HG03108 (cell line): ENCODE data around the gene SESN1.

Experiments
- ATAC-seq: cut with Tn5 transposase; IDR thresholded peaks from one replicate; pipeline ENCODE4 v1.9.1; 2021; ENCODE audit warnings: moderate library complexity; ENCODE audit not compliant: unreplicated experiment

SESN1 gene

DNA sequence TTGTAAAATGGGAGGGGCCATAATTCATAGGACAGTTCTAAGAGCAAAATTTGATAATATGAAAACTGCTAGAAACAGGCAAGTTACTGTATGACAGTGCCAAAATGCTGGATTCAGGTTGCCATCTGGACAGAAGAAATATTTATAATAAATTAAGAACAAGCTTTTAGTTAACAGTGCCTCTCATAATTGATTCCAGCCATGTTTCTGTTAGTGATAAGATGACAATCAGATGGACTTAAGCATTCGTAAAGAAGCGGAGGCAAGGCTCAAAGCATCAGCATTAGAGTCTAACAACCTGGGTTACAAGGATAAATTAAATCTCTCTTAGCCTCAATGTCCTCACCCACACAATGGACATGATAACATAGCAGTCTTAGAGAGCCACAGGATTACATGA lies 61.0 kb downstream of the SESN1 start:
- ATAC-seq = no peak

DNA sequence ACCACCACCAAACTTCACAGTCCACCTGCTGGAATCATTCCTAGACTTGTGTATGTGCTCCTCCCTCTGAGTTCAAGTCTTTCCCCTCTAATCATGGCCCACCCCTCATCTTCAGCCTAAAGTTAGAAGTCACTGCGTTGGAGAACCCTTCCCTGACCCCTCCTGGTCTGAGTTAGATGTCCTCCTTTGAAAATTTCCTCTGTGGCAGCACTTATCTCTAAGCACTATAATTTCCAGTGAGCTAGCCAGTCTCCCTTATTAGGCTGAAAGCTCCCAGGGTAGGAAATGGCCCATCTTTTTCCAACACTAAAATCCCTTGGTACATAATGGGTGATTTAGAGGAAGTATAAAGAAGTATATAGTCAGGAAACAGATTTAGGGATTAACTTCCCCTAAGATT lies 63.2 kb downstream of the SESN1 start:
- no peak for ATAC-seq

DNA sequence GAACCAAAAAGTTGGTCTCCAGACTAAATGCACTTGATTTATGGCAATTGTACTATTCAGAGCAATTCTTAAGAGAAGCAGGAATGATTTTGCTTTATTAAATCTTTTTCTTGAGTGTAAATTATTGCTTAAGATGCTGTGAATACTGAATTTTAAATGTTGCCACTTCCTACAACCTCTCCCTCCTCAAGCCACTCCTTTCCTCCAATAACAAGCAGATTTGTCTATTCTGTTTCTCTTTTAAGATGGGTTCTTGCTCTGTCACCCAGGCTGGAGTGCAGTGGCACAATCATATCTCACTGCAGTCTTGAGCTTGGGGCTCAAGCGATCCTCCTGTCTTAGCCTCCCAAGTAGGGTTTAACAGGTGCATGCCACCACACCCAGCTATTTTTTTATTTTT lies 65.3 kb downstream of the SESN1 start:
- no peak for ATAC-seq

DNA sequence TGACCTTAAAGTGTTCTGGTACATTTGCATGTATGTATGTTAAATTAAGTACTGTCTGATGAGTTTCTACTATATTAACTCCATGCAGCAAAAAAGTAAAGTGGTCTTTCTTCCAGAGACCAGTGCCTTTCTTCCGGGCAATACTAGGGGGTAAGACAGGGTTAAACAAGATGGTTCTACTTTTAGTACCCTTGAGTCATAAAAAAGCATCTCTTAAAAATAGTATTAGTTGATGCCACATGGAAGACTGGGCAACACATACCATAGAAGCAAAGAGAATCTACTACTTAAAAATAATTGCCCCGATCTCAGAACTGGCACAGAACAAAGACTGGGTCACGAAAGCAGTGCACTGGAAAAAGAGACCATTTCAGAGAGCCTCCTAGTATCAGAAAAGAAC lies 66.2 kb downstream of the SESN1 start:
- ATAC-seq = no peak

DNA sequence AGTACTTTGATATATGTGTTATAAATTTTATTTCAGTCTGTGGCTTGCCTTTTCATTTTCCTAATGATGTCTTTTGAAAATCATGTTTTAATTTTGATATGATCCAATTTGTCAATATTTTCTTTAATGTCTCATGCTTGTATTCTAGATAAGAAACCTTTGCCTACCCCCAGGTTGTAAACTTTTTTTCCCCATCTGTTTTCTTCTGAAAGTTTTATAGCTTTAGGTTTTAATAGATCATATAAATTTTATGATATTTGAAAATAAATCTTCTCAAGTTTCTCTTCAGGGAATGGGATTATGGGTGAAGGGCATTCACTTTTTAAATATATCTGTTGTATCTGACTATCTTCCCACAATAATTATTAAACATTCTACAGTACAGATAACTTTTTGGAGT lies 66.7 kb downstream of the SESN1 start:
- no peak for ATAC-seq

DNA sequence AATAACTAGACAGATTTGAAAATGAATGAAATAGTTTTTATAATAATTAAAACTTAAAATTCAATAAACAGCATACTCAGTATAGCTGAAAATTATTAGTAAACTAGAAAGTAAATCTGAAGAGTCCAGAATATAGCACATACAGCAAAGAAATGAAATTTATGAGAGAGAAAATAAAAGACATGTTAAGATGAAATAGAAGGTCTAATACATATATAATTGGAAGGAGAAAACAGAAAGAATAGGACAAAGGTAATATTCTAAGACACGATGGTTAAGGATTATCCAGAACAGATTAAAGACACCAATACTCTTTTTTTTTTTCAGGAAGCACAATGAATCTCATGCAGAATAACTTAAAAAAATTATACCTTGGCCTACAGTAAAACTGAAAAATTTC lies 69.0 kb downstream of the SESN1 start:
- ATAC-seq = no peak

DNA sequence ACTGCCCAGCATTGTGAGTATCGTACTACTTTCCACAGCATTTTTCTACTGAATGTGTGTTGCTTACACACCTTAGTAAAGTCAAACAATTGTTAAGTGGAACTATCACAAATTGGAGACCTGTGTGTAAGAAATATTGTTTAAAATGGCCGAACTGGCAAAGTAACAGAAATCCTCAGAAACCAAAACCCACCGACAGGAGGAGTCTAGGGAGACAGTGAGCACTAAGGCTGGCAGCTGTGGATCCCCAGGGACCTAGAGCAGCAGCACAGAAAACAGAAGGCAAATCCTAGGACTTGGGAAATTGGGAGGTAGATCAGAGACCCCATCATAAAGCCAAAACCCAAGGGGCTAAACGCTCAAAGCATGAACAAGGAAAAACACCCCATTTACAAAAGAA lies 69.9 kb downstream of the SESN1 start:
- ATAC-seq = no peak

DNA sequence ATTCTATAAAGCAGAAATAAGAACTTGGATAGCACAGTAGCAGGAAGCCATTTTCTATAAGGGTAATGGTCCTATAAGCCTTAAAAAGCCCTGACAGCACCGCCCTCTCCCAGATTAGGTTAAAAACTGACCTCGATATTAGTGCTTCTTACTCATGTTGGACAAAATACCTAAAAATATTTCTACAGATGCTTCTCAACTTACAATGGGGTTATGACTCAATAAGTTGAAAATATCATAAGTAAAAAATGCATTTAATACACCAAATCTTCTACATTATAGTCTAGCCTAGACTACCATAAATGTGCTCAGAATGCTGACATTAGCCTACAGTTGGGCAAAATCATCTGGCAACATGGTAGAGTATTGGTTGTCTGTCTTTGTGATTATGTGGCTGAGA lies 70.3 kb downstream of the SESN1 start:
- ATAC-seq = no peak

DNA sequence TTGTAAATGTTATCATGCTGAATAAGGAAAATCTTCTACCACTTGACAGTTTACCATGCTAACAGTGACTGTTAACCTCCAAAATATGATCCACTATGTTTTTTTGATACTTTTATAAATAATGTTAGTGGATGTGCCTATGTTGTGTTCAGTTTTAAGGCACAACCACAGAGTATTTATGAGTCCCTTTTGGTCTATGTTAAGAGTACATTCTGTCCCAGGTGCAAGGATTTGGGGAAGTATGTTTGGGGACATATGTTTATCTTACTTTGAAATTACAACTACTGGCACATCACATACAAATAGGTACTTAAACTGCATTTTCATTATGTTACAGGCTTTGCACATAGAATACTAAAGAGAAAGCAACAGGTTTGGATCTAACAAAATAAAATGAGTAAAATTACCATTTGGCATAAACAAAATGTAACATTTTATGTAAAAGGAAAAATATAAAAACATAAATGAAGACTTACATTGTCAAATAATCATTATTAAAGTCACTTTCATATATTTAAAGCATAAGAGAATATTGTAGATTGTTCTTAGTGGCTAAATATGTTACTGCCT lies 71.2 kb downstream of the SESN1 start:
- ATAC-seq = no peak

DNA sequence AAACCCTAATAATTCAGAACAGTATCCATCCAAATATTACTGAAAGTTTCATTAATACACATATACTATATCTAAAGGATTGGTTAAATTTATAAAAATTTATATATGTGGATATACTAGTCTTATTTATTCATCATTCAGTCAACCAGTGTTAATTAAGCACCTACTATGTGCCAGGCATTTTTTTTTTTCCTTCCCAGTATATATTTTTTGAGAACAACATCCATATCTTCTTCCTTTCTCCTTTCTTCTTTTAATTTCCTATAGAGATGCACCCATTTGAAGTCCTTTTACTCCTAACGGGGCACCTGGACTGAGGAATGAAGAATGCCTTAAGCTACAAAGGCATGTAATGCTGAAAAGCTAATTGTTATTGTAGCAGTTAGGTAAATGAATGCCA lies 72.8 kb downstream of the SESN1 start:
- ATAC-seq = no peak

DNA sequence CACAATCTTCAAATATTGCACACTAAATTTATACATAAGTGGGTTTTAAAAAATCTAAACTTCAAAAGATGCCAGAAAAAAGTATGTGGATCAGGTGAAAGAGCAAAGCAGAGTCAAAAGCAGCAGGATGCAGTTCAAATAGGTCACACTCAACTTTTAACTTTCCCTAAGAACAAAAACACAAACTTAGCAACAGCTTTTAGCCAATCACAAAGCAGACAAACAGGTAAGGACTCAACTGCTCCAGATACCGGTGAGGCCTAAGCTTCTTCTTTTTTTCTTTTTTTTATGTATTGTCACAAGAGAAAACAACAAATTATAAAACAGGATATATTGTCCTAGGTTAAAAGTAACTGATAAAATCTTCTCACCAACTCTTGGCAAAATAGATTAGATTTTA lies 74.7 kb downstream of the SESN1 start:
- ATAC-seq = no peak

DNA sequence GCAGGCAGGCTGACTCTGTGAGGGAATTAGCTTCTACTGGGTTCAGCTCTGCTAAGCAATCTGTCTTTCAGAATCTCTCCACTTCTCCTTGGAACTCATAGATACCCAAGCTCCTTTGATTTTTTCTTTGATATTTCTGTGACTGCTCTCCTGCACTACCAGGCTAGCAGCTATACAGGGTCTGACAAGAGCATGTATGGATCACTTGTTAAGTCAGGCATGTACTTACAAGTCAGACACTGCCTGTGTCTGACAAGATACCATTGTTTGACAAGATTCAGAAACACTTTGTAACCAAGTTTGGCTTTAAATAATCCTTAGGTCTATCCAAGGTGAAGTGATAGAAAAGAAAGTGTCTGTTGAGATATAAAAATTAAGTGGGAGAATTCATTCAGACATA lies 79.5 kb downstream of the SESN1 start:
- ATAC-seq = no peak

DNA sequence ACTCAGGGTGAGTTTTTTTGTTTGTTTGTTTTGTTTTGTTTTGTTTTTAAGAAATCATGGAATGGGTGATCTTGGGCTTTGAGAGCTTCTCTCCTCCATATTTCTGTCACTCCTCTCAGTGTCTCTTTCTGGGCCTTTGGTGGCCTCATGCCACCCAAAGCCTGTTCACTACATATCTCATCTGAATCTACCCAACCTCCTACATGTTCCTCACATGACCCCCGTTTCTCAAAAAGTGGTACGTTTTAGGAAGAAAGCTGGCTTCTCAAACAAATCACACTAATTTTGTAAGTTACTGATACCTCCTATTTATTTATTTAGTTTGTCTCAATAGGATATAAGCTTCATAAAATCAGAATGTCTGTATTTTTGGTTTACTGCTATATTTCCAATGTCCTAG lies 80.0 kb downstream of the SESN1 start:
- no peak for ATAC-seq

DNA sequence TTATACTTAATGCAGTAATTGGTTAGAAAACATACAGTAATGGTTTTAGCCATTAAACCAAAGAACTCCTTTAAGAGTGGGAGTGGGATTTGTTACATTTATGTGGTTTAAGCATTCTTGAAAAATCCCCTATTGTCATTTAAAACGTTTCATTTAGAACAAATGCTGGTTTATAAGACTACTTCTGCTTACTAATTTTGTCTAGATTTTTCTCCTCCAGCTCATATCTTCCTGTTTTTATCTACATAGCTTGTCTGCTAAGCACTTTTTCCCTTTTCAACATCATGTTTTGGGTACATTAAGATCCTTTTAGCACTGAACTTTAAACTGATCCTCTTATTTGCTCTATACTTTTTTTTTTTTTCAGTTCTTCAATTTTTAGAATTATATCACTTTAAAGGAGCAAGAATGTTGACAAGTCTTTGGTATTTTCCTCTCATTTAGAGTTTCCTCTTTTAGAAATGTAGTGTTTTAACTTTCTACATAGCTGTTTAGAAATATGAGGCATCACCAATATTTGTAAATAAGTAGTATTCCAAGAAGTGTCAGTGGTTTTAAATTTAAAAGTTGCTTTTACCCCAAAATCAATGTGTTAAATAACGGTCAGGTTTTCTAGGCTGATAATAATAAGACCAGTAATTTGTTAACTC lies 80.9 kb downstream of the SESN1 start:
- ATAC-seq = no peak

DNA sequence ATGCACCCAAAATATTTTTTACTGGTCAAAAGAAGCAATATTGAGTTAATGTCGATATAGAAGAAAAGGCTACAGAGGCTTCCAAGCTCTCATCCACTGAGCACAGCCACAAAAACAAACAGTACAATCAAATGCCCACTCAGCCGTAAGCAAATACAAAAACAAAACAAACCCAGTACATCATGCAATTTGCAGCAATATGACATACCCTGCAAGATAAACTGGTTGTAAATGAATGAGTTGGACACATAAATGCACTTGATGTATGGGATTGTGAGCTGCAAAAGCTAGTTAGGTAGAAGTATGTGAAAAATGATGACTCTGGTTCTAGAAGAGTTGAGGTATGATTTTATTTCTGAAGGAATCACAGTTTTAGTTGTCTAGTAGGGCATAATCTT lies 83.9 kb downstream of the SESN1 start:
- ATAC-seq = no peak

DNA sequence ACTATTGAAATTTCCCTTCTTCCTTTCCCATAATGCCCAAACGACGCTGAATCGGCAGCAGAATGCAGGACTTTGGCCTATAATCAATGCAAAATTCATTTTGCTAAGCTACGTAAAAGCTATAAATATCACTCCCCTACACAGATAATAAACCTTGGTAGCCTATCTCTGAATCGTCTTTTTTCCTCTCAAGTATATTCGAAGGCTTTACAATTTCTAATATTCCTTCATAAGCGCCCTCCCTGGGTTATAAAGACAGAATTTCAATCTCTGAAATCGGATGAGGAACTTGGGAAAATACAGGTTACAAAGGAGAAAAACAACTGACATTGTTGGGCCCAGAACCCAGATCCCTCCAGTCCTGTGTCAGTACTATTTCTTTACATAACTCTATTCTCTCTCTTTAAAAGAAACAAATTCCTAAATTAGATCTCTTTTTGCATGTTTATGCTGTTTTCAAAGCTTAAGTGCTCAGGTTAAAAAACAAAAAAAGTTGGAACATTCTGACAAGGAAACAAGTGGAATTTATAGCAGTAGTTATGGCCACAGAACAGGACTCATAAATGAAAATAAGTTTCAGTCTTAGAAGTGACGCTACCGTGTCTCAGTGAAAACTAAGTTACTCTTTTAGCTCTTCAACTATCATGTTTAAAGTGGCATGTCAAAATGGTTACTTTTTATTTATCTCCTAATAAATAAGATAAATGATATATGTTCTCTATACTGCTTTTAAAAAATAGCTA lies 84.5 kb downstream of the SESN1 start:
- no peak for ATAC-seq

DNA sequence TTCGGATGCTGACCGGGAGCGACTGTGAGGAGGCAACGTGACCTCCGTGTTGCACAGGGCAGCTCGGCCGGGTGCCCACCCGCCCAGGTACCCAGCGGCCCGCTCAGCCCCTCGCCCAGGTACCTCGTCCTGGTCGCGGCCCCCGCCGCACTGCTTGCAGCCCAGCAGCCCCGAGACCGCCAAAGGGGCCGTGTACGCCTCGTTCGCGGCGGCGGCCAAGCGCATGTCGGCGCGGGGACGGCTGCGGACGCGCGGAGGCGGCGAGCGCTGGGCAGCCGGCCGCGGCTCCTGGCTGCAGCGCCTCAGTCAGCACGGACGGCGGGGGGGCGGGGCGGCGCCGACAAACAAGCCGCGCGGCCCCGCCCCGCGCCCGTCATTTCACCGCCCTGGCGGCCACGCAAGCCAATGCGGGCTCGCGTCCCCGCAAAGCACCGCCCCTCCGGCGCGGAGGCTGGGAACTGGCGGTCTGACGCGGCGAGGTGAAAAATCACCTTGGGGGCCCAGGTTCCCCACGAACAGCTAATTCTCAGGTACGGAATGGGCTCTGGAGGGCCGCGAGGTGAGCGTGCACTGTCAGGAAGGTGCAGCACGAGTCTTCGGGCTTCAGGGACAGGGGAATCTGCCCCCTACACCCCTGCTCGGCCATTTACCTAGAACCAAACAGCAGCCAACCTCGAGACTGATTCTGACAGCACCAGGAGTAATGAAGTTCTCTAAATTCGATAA lies 85.2 kb downstream of the SESN1 start:
- peak; percentile 93 for ATAC-seq

DNA sequence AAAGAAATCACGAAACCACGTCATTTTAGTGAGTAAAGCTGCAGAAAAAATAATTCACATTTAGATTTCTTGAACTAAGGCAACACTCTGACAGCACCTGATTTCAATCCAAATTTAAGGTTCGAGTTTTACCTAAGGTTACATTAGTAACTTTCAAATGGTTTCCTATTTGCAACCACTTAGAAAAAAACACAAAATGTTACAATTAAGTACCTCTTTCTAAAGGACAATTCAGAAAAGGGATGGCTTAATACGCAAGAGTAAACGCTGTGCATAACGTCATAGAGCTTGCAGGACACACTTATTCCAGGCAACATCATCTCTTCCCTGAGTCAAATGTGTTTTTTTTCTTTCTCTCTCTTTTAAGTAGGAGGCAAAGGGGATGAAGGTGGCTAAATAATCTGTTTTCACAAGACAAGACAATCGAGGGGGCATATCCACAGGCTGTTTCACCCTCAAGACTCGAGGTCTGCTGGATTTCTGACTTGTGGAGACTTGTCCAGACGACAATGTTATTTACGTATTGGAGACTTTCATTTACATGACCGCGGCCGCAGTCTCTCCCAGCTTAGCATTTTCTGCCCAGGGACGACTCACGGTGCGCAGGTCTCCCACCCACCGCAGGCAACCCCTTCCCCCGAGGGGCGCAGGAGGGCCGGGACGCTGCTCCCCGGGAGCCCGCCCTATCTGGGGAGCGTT lies 86.0 kb downstream of the SESN1 start:
- ATAC-seq = peak; percentile 17

DNA sequence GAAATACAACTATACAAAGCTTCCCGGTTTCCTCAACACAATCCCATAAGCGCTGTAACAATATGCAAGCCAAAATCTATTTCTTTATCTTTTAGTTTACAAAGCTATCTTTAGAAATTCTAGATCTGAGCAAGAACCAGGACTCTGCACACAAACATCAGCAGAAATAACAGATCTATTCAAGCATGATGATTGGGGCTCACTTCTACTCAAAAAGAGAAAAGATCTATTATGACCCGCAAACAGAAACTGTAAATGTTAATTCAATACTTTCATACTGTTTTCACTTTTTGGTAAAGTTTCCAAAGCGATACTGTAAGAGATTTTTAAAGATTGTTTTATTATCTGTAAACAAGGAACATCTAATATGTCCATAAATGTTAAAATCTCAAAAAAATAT lies 86.6 kb downstream of the SESN1 start:
- no peak for ATAC-seq

DNA sequence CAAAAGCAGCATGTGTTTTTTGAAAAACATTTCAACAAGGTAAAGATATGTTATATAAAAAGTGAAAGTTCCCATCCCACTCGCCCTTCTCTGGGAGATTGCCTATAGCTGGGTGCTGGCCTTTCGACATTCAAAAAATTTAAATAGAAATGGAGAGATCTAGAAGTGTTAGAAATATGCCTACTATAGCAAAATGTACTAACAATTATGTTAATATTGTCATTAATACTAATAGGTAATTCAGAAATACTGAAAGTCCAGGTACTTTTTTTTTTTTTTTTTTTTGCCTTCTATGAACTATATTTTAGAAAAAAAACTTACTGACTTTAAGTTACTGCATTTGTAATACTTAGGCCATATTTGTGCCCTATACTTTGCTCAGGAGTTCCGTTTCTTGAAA lies 87.1 kb downstream of the SESN1 start:
- no peak for ATAC-seq

DNA sequence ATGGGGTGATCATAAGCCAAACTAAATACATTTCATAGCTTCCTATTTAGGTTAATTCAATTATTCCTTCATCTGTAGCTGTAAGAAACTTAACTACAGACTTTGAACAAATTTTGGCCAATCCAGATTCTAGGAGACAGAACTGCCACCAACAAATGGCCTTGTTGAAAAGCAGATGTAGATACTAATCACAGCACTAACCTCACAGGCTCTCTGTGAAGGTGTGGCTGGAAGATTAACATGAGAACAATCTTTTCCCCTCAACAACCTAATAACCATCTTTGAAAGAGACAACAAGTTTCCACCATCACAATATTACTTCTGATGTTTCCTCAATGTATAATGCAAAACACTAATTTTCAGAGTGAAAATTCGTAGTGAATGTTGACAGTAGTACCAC lies 87.8 kb downstream of the SESN1 start:
- ATAC-seq = no peak
